ENCODE data around the gene TBC1D21.

TBC1D21 gene

GRCh38 chr15:73873456-73873855, at the start of gene TBC1D21:
Gene TBC1D21, plus strand, starts transcription at chr15:73873564. Its CDS starts 146 bp downstream, at chr15:73873710.
- no peak for DNase-seq

- DNase-seq, result no peak
These were observed 46.6 kb upstream of the TBC1D21 start for GRCh38 chr15:73826711-73827251.

- no peak for DNase-seq
These were observed 43.8 kb upstream of the TBC1D21 start for GRCh38 chr15:73829523-73829922.

GRCh38 chr15:73832657-73833056, 40.7 kb upstream of the TBC1D21 start:
- DNase-seq, result no peak

- no peak for DNase-seq
These were observed 36.5 kb upstream of the TBC1D21 start for GRCh38 chr15:73836845-73837244.

- peak; percentile 63 for DNase-seq
These were observed 34.4 kb upstream of the TBC1D21 start for GRCh38 chr15:73838831-73839426.

- DNase-seq, result no peak
These were observed 33.5 kb upstream of the TBC1D21 start for GRCh38 chr15:73839699-73840377.

GRCh38 chr15:73840771-73841170, 32.6 kb upstream of the TBC1D21 start:
- no peak for DNase-seq

- DNase-seq, result no peak
These were observed 31.3 kb upstream of the TBC1D21 start for GRCh38 chr15:73841756-73842725.

- no peak for DNase-seq
These were observed 29.6 kb upstream of the TBC1D21 start for GRCh38 chr15:73843787-73844186.

- DNase-seq, result no peak
These were observed 29.0 kb upstream of the TBC1D21 start for GRCh38 chr15:73844356-73844755.

GRCh38 chr15:73845507-73845906, 27.9 kb upstream of the TBC1D21 start:
- no peak for DNase-seq

GRCh38 chr15:73845907-73846306, 27.5 kb upstream of the TBC1D21 start:
- DNase-seq, result peak; percentile 61

- no peak for DNase-seq
These were observed 23.7 kb upstream of the TBC1D21 start for GRCh38 chr15:73849641-73850040.

- DNase-seq, result no peak
These were observed 23.1 kb upstream of the TBC1D21 start for GRCh38 chr15:73850228-73850627.

GRCh38 chr15:73851689-73852088, 21.7 kb upstream of the TBC1D21 start:
- DNase-seq, result peak; percentile 85

- no peak for DNase-seq
These were observed 20.9 kb upstream of the TBC1D21 start for GRCh38 chr15:73852507-73852906.

- no peak for DNase-seq
These were observed 19.1 kb upstream of the TBC1D21 start for GRCh38 chr15:73854265-73854664.

- no peak for DNase-seq
These were observed 16.7 kb upstream of the TBC1D21 start for GRCh38 chr15:73856458-73857192.

GRCh38 chr15:73857193-73857920, 16.0 kb upstream of the TBC1D21 start:
- DNase-seq, result no peak

- DNase-seq, result no peak
These were observed 15.3 kb upstream of the TBC1D21 start for GRCh38 chr15:73858062-73858461.

- DNase-seq, result no peak
These were observed 11.1 kb upstream of the TBC1D21 start for GRCh38 chr15:73862276-73862675.

All from eye (tissue), 1 donor.